SJCRH30 (cell line): ENCODE data around the gene OR5M10. TPM values are rescaled to one million over a fixed set of nuclear protein-coding genes. Genes with fewer than 3 reads are reported as not detected.
A peak's percentile ranks its signal among the peaks of the same experiment; 100 is the strongest.
"Not testable (repeated sequence)": the region's sequence is repeated elsewhere in the genome, so short reads cannot be mapped to it uniquely, and the experiment has no call there.

Source experiments
- DNase-seq, 2 experiments: peaks; one replicate each; pipeline ENCODE4 v3.0.0-alpha.2; 2015 to 2020
- H3K27ac ChIP-seq: fragments of 250-450 bp; sonication (Bioruptor Pico); 2 replicates; pipeline ENCODE4 v1.5.1; 2020; ENCODE audit warnings: mild to moderate bottlenecking, moderate library complexity
- H3K27me3 ChIP-seq: fragments of 250-450 bp; sonication (Bioruptor Pico); 2 replicates; pipeline ENCODE4 v1.5.1; 2020; ENCODE audit warnings: mild to moderate bottlenecking, moderate library complexity
- H3K36me3 ChIP-seq: fragments of 250-450 bp; sonication (Bioruptor Pico); 2 replicates; pipeline ENCODE4 v1.5.1; 2020; ENCODE audit warnings: mild to moderate bottlenecking, moderate library complexity
- H3K4me1 ChIP-seq: fragments of 250-450 bp; sonication (Bioruptor Pico); 2 replicates; pipeline ENCODE4 v1.5.1; 2020; ENCODE audit warnings: mild to moderate bottlenecking, moderate library complexity
- H3K4me3 ChIP-seq: fragments of 250-450 bp; sonication (Bioruptor Pico); 2 replicates; pipeline ENCODE4 v1.5.1; 2020; ENCODE audit warnings: mild to moderate bottlenecking, moderate library complexity
- H3K9me3 ChIP-seq: fragments of 250-450 bp; sonication (Bioruptor Pico); replicated peaks from 2 replicates; pipeline ENCODE4 v1.5.1; 2020; ENCODE audit warnings: mild to moderate bottlenecking, moderate library complexity
- total RNA-seq: library from RNA; depleted of rRNA; stranded (reverse); fragments of >200 nt; shearing (Covaris generic); gene quantifications from 2 replicates; pipeline ENCODE4 v1.2.3, GENCODE V29; 2014; rRNA removed

OR5M10 gene
- not detected in 2 replicates for total RNA-seq

- no peak for DNase-seq
- Histone ChIP-seq H3K4me1 (no peaks in the 10 kb centered on the region), H3K27me3 (no peaks in the 10 kb centered on the region), H3K4me3 (no peak within 1 kb of the TSS), H3K9me3 (no peaks in the 10 kb centered on the region), H3K36me3 (no peaks in the 10 kb centered on the region), H3K27ac (no peak within 1 kb of the TSS)
Measured at GRCh38 chr11:56577621-56578020, at the start of gene OR5M10. Gene OR5M10, minus strand, starts transcription at chr11:56577721. Its CDS starts 0 bp downstream, at chr11:56577721.

GRCh38 chr11:56625946-56626345, 48.4 kb upstream of the OR5M10 start:
- H3K36me3 ChIP-seq = no peaks in the 10 kb centered on the region
- H3K4me1 ChIP-seq = peaks cover 4% of the 10 kb centered on the region; the same call in 1 of the 2 replicates
- no peak for DNase-seq
- H3K9me3 ChIP-seq = no peaks in the 10 kb centered on the region
- H3K4me3 ChIP-seq = no peak overlapping the region
- H3K27ac ChIP-seq = no peak overlapping the region
- H3K27me3 ChIP-seq = peaks cover 7% of the 10 kb centered on the region; the same call in 1 of the 2 replicates

GRCh38 chr11:56624661-56625110, 47.2 kb upstream of the OR5M10 start:
- Histone ChIP-seq H3K27ac (no peak overlapping the region), H3K4me3 (no peak overlapping the region), H3K27me3 (peaks cover 7% of the 10 kb centered on the region; the same call in 1 of the 2 replicates), H3K36me3 (no peaks in the 10 kb centered on the region), H3K9me3 (no peaks in the 10 kb centered on the region), H3K4me1 (peaks cover 4% of the 10 kb centered on the region; the same call in 1 of the 2 replicates)
- DNase-seq = peak; percentile 24 to 70

GRCh38 chr11:56611174-56611573, 33.7 kb upstream of the OR5M10 start:
- Histone ChIP-seq H3K4me3 (no peak overlapping the region), H3K27me3 (no peaks in the 10 kb centered on the region), H3K9me3 (no peaks in the 10 kb centered on the region), H3K27ac (no peak overlapping the region), H3K36me3 (no peaks in the 10 kb centered on the region), H3K4me1 (no peaks in the 10 kb centered on the region)
- no peak for DNase-seq

- not testable (repeated sequence) for DNase-seq, H3K4me3 ChIP-seq, H3K27ac ChIP-seq, H3K36me3 ChIP-seq, H3K27me3 ChIP-seq, H3K9me3 ChIP-seq, H3K4me1 ChIP-seq
Measured at GRCh38 chr11:56592088-56592717, 14.7 kb upstream of the OR5M10 start.

GRCh38 chr11:56558574-56558973, 18.9 kb downstream of the OR5M10 start:
- Histone ChIP-seq H3K36me3 (no peaks in the 10 kb centered on the region), H3K4me3 (no peak overlapping the region), H3K4me1 (no peaks in the 10 kb centered on the region), H3K9me3 (no peaks in the 10 kb centered on the region), H3K27ac (no peak overlapping the region), H3K27me3 (no peaks in the 10 kb centered on the region)
- no peak for DNase-seq

- not testable (repeated sequence) for H3K27me3 ChIP-seq, DNase-seq, H3K4me3 ChIP-seq, H3K9me3 ChIP-seq, H3K4me1 ChIP-seq, H3K27ac ChIP-seq, H3K36me3 ChIP-seq
Measured at GRCh38 chr11:56554691-56555090, 22.8 kb downstream of the OR5M10 start.

GRCh38 chr11:56545531-56545930, 32.0 kb downstream of the OR5M10 start:
- no peak for DNase-seq
- no peaks in the 10 kb centered on the region for H3K27me3 ChIP-seq
- no peak overlapping the region for H3K4me3 ChIP-seq
- no peaks in the 10 kb centered on the region for H3K36me3 ChIP-seq
- no peaks in the 10 kb centered on the region for H3K4me1 ChIP-seq
- no peaks in the 10 kb centered on the region for H3K9me3 ChIP-seq
- no peak overlapping the region for H3K27ac ChIP-seq

GRCh38 chr11:56543739-56544138, 33.8 kb downstream of the OR5M10 start:
- no peak for DNase-seq
- H3K4me3 ChIP-seq = no peak overlapping the region
- no peaks in the 10 kb centered on the region for H3K9me3 ChIP-seq
- H3K27ac ChIP-seq = no peak overlapping the region
- H3K4me1 ChIP-seq = no peaks in the 10 kb centered on the region
- H3K36me3 ChIP-seq = no peaks in the 10 kb centered on the region
- no peaks in the 10 kb centered on the region for H3K27me3 ChIP-seq

- Histone ChIP-seq H3K27me3 (no peaks in the 10 kb centered on the region), H3K9me3 (no peaks in the 10 kb centered on the region), H3K36me3 (no peaks in the 10 kb centered on the region), H3K4me1 (no peaks in the 10 kb centered on the region), H3K27ac (no peak within 1 kb of the TSS), H3K4me3 (no peak within 1 kb of the TSS)
- DNase-seq = no peak
Measured at GRCh38 chr11:56543157-56543556, 34.4 kb downstream of the OR5M10 start, which contains the start of gene OR5M11. Gene OR5M11, minus strand, starts transcription at chr11:56543257. Its CDS starts 0 bp downstream, at chr11:56543257.

- H3K27ac ChIP-seq = no peak overlapping the region
- H3K4me3 ChIP-seq = no peak overlapping the region
- no peaks in the 10 kb centered on the region for H3K4me1 ChIP-seq
- no peak for DNase-seq
- no peaks in the 10 kb centered on the region for H3K9me3 ChIP-seq
- no peaks in the 10 kb centered on the region; the same call in 1 of the 2 replicates for H3K27me3 ChIP-seq
- no peaks in the 10 kb centered on the region for H3K36me3 ChIP-seq
Measured at GRCh38 chr11:56533054-56533740, 44.3 kb downstream of the OR5M10 start.

- no peaks in the 10 kb centered on the region for H3K4me1 ChIP-seq
- H3K9me3 ChIP-seq = no peaks in the 10 kb centered on the region
- H3K36me3 ChIP-seq = no peaks in the 10 kb centered on the region
- DNase-seq = no peak
- H3K27ac ChIP-seq = no peak overlapping the region
- no peak overlapping the region for H3K4me3 ChIP-seq
- H3K27me3 ChIP-seq = no peaks in the 10 kb centered on the region; the same call in 1 of the 2 replicates
Measured at GRCh38 chr11:56531856-56532255, 45.7 kb downstream of the OR5M10 start.

Other genes with a start within 250 kb of the OR5M10 start
- not detected in 2 replicates for gene OR8K1, start 231.7 kb downstream of the OR5M10 start, total RNA-seq
- not detected in 2 replicates for gene OR8J1, start 223.4 kb downstream of the OR5M10 start, total RNA-seq
- not detected in 2 replicates for gene OR8U1, start 202.1 kb downstream of the OR5M10 start, total RNA-seq
- gene OR5AL1, start 165.0 kb downstream of the OR5M10 start, total RNA-seq = not detected in 2 replicates
- not detected in 2 replicates for gene OR5M3, start 104.4 kb downstream of the OR5M10 start, total RNA-seq
- not detected in 2 replicates for gene OR5M8, start 86.4 kb downstream of the OR5M10 start, total RNA-seq
- not detected in 2 replicates for gene OR5M11, start 34.5 kb downstream of the OR5M10 start, total RNA-seq
- not detected in 2 replicates for gene OR5M1, start 37.2 kb upstream of the OR5M10 start, total RNA-seq
- gene OR5AP2, start 64.7 kb upstream of the OR5M10 start, total RNA-seq = not detected in 2 replicates
- gene OR5AR1, start 86.0 kb upstream of the OR5M10 start, total RNA-seq = not detected in 2 replicates
- gene OR9G1, start 121.4 kb upstream of the OR5M10 start, total RNA-seq = not detected in 2 replicates
- gene OR9G4, start 171.0 kb upstream of the OR5M10 start, total RNA-seq = not detected in 2 replicates